ENCODE measurements around the gene ZNF512B.
"Not testable (repeated sequence)": the region's sequence is repeated elsewhere in the genome, so short reads cannot be mapped to it uniquely, and the experiment has no call there.

ZNF512B gene

GRCh38 chr20:63961664-63962425 lies 7.9 kb downstream of the ZNF512B start:
- Histone ChIP-seq H3K9ac (ENCODE audit: low read length) (no peak overlapping the region), H3K36me3 (ENCODE audit: control insufficient read depth, insufficient read depth, low read length) (peaks cover 56% of the 10 kb centered on the region), H3K4me1 (ENCODE audit: control insufficient read depth, insufficient read depth, low read length) (peaks cover 20% of the 10 kb centered on the region), H3K9me3 (ENCODE audit: control insufficient read depth, insufficient read depth, low read depth, low read length) (no peaks in the 10 kb centered on the region), H3K27me3 (ENCODE audit: control insufficient read depth, insufficient read depth, low read length) (no peaks in the 10 kb centered on the region), H3K4me3 (ENCODE audit: low read depth, low read length) (no peak overlapping the region), H3K27ac (ENCODE audit: low read depth, low read length) (no peak overlapping the region)

- H3K36me3 ChIP-seq (ENCODE audit: control insufficient read depth, insufficient read depth, low read length), result peaks cover 47% of the 10 kb centered on the region
- H3K9ac ChIP-seq (ENCODE audit: low read length), result not testable (repeated sequence)
Observed at GRCh38 chr20:63960654-63961621, 8.8 kb downstream of the ZNF512B start.

GRCh38 chr20:63959699-63960075 lies 10.0 kb downstream of the ZNF512B start:
- Histone ChIP-seq H3K27ac (ENCODE audit: low read depth, low read length) (no peak overlapping the region), H3K9ac (ENCODE audit: low read length) (no peak overlapping the region), H3K36me3 (ENCODE audit: control insufficient read depth, insufficient read depth, low read length) (peaks cover 46% of the 10 kb centered on the region), H3K4me3 (ENCODE audit: low read depth, low read length) (no peak overlapping the region), H3K4me1 (ENCODE audit: control insufficient read depth, insufficient read depth, low read length) (peaks cover 20% of the 10 kb centered on the region), H3K9me3 (ENCODE audit: control insufficient read depth, insufficient read depth, low read depth, low read length) (no peaks in the 10 kb centered on the region), H3K27me3 (ENCODE audit: control insufficient read depth, insufficient read depth, low read length) (no peaks in the 10 kb centered on the region)

More at GRCh38 chr20:63960654-63961621, 8.8 kb downstream of the ZNF512B start:
- not testable (repeated sequence) for H3K4me3 ChIP-seq (ENCODE audit: low read depth, low read length); H3K27ac ChIP-seq (ENCODE audit: low read depth, low read length); H3K9me3 ChIP-seq (ENCODE audit: control insufficient read depth, insufficient read depth, low read depth, low read length); H3K27me3 ChIP-seq (ENCODE audit: control insufficient read depth, insufficient read depth, low read length)
- peaks cover 20% of the 10 kb centered on the region for H3K4me1 ChIP-seq (ENCODE audit: control insufficient read depth, insufficient read depth, low read length)

GRCh38 chr20:63958964-63959698 lies 10.6 kb downstream of the ZNF512B start:
- no peak overlapping the region for H3K27ac ChIP-seq (ENCODE audit: low read depth, low read length)
- H3K4me1 ChIP-seq (ENCODE audit: control insufficient read depth, insufficient read depth, low read length), result peaks cover 26% of the 10 kb centered on the region
- H3K36me3 ChIP-seq (ENCODE audit: control insufficient read depth, insufficient read depth, low read length), result peaks cover 45% of the 10 kb centered on the region
- H3K9ac ChIP-seq (ENCODE audit: low read length), result no peak overlapping the region
- no peaks in the 10 kb centered on the region for H3K9me3 ChIP-seq (ENCODE audit: control insufficient read depth, insufficient read depth, low read depth, low read length)
- no peak overlapping the region for H3K4me3 ChIP-seq (ENCODE audit: low read depth, low read length)
- H3K27me3 ChIP-seq (ENCODE audit: control insufficient read depth, insufficient read depth, low read length), result no peaks in the 10 kb centered on the region

- H3K27me3 ChIP-seq (ENCODE audit: control insufficient read depth, insufficient read depth, low read length), result no peaks in the 10 kb centered on the region
- H3K4me3 ChIP-seq (ENCODE audit: low read depth, low read length), result no peak overlapping the region
- no peak overlapping the region for H3K9ac ChIP-seq (ENCODE audit: low read length)
- peaks cover 39% of the 10 kb centered on the region for H3K36me3 ChIP-seq (ENCODE audit: control insufficient read depth, insufficient read depth, low read length)
- no peak overlapping the region for H3K27ac ChIP-seq (ENCODE audit: low read depth, low read length)
- no peaks in the 10 kb centered on the region for H3K9me3 ChIP-seq (ENCODE audit: control insufficient read depth, insufficient read depth, low read depth, low read length)
- H3K4me1 ChIP-seq (ENCODE audit: control insufficient read depth, insufficient read depth, low read length), result peaks cover 30% of the 10 kb centered on the region
Observed at GRCh38 chr20:63958471-63958870, 11.3 kb downstream of the ZNF512B start.

- H3K36me3 ChIP-seq (ENCODE audit: control insufficient read depth, insufficient read depth, low read length), result peaks cover 34% of the 10 kb centered on the region
Observed at GRCh38 chr20:63957690-63958441, 11.9 kb downstream of the ZNF512B start.

GRCh38 chr20:63957004-63957689 lies 12.6 kb downstream of the ZNF512B start:
- peak overlapping the region; percentile 82 for H3K4me3 ChIP-seq (ENCODE audit: low read depth, low read length)
- H3K4me1 ChIP-seq (ENCODE audit: control insufficient read depth, insufficient read depth, low read length), result peaks cover 30% of the 10 kb centered on the region
- peaks cover 26% of the 10 kb centered on the region for H3K36me3 ChIP-seq (ENCODE audit: control insufficient read depth, insufficient read depth, low read length)
- H3K9me3 ChIP-seq (ENCODE audit: control insufficient read depth, insufficient read depth, low read depth, low read length), result no peaks in the 10 kb centered on the region
- H3K9ac ChIP-seq (ENCODE audit: low read length), result peak overlapping the region; percentile 62
- H3K27me3 ChIP-seq (ENCODE audit: control insufficient read depth, insufficient read depth, low read length), result no peaks in the 10 kb centered on the region
- H3K27ac ChIP-seq (ENCODE audit: low read depth, low read length), result peak overlapping the region; percentile 59; the same call in 1 of the 2 replicates

More at GRCh38 chr20:63957690-63958441, 11.9 kb downstream of the ZNF512B start:
- Histone ChIP-seq H3K4me3 (ENCODE audit: low read depth, low read length) (peak overlapping the region; percentile 82), H3K9me3 (ENCODE audit: control insufficient read depth, insufficient read depth, low read depth, low read length) (no peaks in the 10 kb centered on the region), H3K9ac (ENCODE audit: low read length) (peak overlapping the region; percentile 62), H3K27ac (ENCODE audit: low read depth, low read length) (peak overlapping the region; percentile 59; the same call in 1 of the 2 replicates), H3K27me3 (ENCODE audit: control insufficient read depth, insufficient read depth, low read length) (no peaks in the 10 kb centered on the region), H3K4me1 (ENCODE audit: control insufficient read depth, insufficient read depth, low read length) (peaks cover 30% of the 10 kb centered on the region)

- Histone ChIP-seq H3K27ac (ENCODE audit: low read depth, low read length) (peak overlapping the region; percentile 59; the same call in 1 of the 2 replicates), H3K9me3 (ENCODE audit: control insufficient read depth, insufficient read depth, low read depth, low read length) (no peaks in the 10 kb centered on the region), H3K36me3 (ENCODE audit: control insufficient read depth, insufficient read depth, low read length) (peaks cover 21% of the 10 kb centered on the region), H3K4me1 (ENCODE audit: control insufficient read depth, insufficient read depth, low read length) (peaks cover 35% of the 10 kb centered on the region), H3K4me3 (ENCODE audit: low read depth, low read length) (peak overlapping the region; percentile 82), H3K9ac (ENCODE audit: low read length) (peak overlapping the region; percentile 62), H3K27me3 (ENCODE audit: control insufficient read depth, insufficient read depth, low read length) (no peaks in the 10 kb centered on the region)
Observed at GRCh38 chr20:63956664-63957003, 13.1 kb downstream of the ZNF512B start.

GRCh38 chr20:63955827-63956663 lies 13.7 kb downstream of the ZNF512B start, which contains the start of gene UCKL1:
TSS of gene UCKL1 (minus strand) at chr20:63956416. CDS start at chr20:63956372, 44 bp downstream.
- H3K4me1 ChIP-seq (ENCODE audit: control insufficient read depth, insufficient read depth, low read length), result peaks cover 35% of the 10 kb centered on the region
- peak within 1 kb of the TSS; percentile 96 for H3K27ac ChIP-seq (ENCODE audit: low read depth, low read length)
- no peaks in the 10 kb centered on the region for H3K9me3 ChIP-seq (ENCODE audit: control insufficient read depth, insufficient read depth, low read depth, low read length)
- no peaks in the 10 kb centered on the region for H3K27me3 ChIP-seq (ENCODE audit: control insufficient read depth, insufficient read depth, low read length)
- peak within 1 kb of the TSS; percentile 100 for H3K4me3 ChIP-seq (ENCODE audit: low read depth, low read length)
- peak within 1 kb of the TSS; percentile 98 for H3K9ac ChIP-seq (ENCODE audit: low read length)
- peaks cover 15% of the 10 kb centered on the region for H3K36me3 ChIP-seq (ENCODE audit: control insufficient read depth, insufficient read depth, low read length)
